Activated naive CD4-positive, alpha-beta T cell treated with Interleukin-2 at 50 U/mL for 16 hours (primary cell): ENCODE results near the gene PTPN22.

Experiments used
- DNase-seq: peaks from one replicate; pipeline ENCODE4 v3.0.0-alpha.2; 2020

Gene PTPN22

DNA sequence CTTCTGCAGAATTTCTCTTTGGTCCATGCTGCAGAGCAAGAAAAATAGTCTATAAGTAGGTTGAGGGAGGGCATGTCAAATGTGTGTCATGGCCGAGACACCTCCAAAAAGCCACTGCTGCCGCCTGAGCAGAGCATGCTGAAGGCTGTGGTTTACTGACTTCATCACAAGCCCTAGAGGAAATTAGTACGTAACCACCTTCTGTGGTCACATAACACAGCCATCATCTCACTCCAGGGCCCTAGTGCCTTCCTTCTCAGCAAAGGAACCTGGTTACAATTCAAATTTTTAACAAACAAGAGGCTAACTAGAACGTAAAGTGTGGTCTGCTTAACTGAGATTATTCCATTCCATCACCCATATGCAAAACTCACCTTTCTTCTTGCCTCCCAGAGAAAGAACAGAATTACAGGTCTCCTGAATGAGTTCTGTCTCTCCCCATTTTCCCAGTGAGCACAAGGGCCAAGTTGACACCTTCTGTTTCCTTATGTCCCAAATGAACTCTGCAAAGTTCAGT lies at the start of gene PTPN22:
Gene PTPN22, minus strand, starts transcription at position 116 of the 517 bp plus-strand sequence.
- DNase-seq: peak; percentile 83

DNA sequence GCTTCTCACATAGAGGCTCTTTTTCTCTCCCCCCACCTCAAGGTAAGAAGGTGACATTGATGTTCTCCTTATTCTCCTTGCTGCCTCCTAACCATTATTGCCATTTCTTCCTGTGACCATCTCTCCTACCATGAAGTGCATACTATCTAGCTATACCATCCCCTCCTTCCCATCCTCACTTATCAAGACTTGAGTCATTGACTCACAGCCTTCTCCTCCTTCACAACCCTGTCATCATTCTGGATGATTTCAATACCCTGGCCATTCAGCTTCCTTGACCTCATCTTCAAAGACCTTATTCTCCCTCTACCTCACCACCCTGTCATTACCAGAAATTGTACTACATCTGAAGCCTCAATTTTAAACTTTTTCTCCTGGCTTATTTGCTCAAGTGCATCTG lies 46.7 kb upstream of the PTPN22 start:
- no peak for DNase-seq

DNA sequence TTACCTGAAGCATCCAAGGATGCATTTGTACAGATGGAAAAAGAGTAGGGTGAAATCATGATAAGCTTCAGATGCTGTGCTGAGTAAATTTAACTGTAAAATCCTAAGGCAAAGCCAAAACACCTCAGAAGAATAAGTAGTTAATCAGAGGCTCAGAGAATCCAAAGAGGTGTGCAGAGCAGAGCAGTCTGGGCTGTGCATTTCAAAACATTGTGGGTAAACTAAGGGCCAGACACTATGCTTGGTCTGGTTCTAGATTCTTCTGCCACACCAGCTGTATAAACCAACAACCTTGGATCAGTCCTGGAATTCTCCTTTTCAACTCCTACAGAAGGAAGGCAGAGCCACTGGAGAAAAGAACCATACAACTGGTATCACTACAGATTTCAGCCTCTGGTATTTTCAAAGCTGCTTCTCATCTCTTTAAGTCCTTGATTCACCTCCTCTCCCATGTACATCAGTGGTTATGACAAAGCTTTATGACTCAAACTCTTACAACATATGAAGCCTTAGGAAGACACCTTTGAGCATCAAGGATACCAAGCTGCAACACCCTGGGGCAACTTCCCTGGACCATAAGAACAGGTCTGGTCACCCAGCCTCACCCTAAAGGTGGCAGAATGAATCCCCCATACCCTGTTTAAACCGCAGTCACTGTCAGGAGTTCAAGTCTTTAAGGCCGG lies 46.0 kb upstream of the PTPN22 start:
- DNase-seq: no peak

DNA sequence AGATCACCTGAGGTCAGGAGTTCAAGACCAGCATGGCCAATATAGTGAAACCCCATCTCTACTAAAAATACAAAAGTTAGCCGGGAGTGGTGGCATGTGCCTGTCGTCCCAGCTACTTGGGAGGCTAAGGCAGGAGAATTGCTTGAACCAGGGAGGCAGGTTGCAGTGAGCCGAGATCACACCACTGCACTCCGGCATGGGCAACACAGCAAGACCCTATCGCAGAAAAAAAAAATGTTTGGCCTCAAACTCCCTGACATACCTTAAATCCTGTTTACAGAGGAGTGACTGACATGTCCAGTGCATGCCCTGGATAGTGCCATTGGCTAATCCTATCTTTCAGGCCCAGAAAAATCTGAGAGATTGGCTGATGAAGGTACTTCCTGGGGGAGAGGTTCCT lies 45.5 kb upstream of the PTPN22 start:
- no peak for DNase-seq

DNA sequence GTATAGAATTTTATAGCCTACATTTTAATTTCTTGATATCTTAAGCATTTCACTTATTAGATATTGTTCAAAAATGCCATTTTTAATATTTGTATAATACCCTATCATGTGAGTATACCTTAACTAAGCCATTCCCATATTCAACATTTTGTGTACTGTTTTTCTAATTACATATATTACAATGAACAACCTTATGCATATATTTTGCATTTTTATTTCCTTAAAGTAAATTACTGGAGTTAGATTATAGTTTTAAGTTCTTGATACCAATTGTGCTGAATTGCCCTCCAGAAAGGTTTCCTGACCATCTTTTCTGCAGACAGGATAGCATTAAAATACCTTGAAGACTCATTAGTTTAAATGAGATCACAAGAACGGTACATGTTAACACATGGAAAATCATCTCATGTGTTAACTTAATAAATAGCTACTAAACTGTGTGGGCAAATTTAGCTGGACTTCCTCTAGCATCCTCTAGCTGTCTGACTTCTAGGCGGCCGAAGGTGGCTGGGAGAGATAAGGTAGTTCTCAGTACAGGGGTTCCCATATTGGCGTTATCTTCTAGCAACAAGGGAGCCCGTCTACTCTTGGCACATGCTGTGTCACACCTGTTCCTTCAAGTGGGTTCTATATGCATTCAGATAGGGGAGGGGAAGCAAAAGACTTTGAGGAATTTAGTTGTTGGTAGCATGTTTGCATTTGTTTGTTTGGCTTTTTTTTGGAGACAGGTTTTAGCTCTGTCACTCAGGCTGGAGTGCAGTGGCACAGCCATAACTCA lies 42.6 kb upstream of the PTPN22 start:
- no peak for DNase-seq

DNA sequence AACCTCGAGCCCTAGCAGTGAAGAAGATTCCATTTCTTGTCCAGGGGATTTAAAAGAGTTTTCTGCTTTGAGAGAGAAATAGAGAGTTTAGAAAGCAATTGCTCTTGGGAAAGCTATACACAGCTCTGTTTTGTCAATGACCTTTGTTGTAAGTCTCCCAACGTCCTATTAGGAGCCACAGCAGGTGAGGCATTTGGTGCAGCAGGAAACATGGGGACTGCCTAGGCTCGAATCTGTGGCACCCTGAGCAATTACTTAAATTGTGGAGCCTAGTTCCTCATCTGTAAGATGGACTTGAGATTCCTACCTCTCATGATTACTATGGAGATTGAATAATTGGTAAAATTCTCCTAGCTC lies 41.8 kb upstream of the PTPN22 start:
- DNase-seq: no peak

DNA sequence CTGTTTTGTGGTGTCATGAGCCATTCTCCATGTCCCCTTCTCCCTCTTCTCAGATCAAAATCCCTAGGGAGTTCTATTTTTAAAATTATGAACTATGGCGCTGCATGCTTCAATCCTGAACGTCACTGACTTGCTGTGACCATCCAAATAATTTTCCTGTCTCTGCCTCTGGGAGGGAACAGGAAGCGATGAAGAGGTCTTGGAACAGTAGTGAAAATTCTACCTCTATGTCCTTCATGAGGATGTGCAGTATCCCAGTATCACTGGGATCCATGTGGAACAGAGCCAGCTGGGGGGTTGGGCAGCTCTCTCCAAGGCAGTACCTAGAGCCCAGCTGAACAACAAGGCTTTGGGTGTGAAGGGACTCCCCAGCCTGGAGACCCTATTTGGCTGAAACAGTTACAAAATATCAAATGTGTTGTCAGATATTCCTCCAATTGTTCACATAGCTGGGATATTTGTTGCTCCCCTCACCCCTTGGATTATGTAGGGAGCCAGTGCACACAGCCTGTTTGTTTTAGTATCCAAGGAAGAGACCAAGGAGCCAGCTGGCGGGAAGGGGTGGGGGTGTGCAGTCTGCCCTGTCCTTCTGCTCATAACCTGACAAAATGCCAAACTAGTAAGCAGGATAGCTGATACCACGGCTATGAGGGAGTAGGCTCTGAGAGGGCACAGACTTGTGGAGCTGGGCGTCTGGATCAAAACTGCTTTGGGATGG lies 41.2 kb upstream of the PTPN22 start:
- DNase-seq: no peak

DNA sequence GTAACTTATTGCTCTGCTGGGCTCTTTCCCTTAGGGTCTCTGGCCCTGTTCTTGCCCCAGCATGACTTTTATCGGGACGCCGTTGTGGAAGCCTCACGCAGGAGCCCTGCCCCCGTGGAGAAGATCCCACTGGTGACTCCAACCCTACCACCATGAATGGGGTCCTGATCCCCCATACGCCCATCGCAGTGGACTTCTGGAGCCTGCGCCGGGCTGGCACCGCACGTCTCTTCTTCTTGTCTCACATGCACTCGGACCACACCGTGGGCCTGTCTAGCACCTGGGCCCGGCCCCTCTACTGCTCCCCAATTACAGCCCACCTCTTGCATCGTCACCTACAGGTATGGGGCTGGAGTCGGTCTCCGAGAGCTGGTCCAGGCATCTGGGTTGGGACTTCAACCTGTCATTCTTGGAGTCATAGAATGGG lies 33.9 kb upstream of the PTPN22 start:
- DNase-seq: no peak

DNA sequence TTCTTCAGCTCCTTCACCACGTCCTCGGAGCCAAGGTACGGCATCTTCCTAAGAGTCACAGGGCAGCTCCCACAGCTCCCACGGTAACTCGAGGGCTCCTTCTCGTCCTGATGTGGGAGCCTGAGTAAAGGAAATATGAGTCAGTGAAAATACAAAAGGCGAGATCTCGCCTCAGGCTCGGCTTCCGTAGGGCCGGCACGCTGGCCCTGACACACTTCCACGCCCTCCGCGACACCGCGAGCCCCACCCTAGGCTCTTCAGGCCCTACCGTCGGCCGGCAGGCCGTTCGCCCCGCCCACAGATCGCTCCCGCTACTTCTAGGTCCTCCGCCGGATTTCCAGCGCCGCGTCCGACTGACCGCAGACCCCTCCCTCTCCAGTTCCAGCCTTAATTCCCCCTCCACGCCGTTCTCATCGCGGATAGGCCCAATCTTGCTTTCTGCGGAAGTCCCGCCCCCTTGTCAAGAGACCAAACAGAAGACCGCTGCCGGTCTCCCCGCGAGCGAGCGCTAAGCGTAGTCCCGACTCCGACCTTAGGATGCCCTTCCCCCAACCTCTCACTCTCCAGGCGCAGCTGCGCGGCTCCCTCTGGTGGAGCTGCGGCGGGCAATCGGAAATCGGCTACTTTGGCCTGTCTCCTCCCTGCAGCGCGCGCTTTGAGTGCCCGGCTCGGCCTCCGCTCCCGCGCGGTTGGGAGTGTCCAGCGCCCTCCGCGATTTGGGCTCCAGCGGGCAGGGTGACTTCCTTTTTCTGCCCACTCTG lies 33.3 kb upstream of the PTPN22 start, which contains the start of the genes AP4B1 and DCLRE1B:
Gene AP4B1, minus strand, starts transcription at position 126 of the 761 bp plus-strand sequence. Its CDS starts 82 bp downstream, at position 44.
Gene DCLRE1B, plus strand, starts transcription at position 653 of the 761 bp plus-strand sequence. CDS start 261 bp downstream, outside the sequence.
- peak; percentile 97 for DNase-seq

DNA sequence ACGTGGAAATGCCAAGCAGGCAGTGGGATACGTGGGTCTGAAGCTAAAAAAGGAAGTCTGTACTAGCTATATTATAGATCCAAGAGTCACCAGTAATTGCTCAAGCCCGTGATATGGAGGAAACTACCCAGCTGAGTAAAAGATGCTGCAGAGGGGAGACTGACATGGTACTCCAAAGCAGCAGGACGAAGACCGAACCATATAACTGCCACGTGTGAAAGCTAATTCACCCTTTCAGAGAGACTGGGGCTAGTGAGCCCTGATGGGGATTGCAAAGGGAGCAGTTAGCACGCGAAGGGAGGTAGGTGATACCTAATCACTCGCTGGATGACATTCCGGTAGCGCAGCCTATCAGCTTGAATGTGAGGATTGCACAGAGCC lies 32.8 kb upstream of the PTPN22 start:
- DNase-seq: no peak

DNA sequence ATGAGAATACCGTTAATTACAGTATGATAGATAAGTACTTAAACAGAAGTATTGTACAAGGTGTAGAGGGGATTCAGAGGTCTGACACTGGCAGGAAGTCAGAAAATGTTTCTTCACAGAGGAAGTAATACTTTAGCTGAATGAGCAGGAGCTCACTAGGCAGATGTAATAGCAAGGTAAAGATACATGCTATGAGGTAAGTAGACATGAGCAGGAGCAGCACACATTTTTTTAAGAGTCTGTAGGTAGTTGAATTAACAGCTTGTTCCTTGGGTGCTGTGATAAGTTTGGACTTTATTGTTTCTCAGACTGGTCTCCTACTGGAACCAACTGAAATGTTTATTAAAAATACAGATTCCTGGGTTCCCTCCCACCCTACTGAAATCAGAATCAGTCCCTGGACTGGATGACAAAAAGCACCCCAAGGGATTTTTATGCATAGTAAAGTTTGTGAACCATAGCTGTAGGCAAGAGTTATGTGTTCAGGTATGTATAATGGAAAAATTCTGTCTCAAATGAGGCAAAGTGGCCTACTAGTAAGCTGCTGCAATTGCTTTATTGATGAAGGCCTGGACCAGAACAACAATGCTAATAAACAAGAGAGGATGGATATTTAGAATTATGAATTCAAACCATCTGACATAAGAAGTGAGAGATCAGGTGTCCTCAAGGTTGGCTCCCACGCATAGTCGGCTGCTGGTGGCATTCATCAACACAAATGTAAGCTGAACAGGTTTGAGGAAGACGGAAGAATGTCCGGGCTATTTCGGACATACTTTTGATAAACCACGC lies 32.2 kb upstream of the PTPN22 start:
- DNase-seq: peak; percentile 28

DNA sequence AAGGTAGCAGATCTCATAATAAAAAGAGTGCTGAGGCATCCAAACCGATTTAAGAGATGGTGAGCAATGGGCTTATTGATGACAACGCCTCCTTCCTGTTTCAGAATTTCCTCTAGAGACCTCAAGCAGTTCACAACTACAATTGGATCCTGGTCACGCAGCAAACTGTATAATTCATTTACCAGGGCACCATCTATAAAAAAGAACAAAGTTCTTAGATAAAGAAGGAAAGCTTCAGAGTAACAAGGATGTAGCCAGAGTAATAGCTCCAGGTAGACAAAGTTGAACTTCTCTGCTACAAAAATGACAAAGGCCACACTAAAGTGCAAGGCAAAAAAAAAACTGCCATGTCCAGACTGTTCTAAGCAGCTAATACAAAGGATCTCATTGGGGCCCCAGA lies 29.7 kb upstream of the PTPN22 start:
- DNase-seq: no peak

DNA sequence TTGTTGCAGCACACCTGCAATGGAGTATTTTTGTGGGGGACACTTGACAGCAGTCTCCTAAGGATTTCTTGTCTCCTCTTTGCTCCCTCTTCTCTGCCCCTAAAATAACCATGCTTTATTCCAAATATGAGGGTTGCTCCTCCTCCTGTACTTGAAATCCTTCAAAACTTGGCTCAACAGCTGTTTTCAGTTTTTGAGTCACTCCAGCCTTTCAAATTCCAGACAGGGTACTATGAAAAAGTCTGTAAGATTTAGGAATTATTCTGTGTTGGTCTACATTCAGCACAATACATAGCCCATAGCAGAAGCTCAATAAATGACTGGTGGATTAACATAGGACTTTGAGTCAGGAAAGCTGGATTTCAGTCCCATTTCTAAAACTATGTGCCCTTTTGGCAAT lies 27.6 kb upstream of the PTPN22 start:
- DNase-seq: no peak

DNA sequence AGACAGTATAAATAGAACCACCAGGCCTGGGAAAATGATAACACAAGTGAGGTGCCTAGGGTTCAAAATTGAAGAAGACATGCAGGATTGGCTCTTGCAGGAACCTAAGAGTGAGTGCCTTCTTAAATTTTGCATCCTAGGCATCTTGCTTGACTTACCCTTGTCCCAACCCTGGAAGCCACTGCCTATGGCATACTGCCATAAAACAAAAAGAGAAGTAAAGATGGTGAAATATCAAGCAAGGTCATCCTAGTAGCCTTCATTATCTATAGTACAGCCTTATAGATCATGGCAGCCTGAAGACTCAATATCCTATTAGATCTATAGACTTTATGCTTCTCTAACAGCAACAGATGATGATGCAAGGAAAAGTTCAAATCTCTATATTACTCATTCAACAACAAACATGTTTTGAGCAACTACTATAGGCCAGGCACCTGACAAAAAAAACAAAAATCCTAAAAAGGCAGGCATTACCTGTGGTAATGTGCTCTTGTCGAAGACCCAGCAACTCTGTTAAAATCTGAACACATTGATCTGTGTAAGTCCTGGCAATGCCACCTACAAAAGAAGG lies 26.8 kb upstream of the PTPN22 start:
- DNase-seq: no peak

DNA sequence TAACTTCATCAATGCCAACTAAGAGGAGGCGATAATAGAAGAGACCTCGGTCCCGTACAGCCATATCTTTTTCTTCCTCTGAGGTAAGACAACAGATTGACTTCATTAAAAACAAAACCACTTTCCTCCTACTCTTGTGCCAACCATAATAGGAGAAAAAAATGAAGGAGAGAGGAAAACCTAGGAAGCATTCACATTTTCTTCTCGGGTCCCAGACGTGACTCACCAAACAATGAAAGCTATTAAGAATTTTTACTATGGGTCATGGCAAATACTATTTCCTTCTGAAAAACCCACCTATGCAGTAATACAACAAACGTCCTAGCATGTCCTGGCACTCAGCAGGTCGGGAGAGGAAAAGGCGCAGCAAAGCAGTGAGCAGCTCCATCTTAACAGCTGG lies 24.4 kb upstream of the PTPN22 start:
- DNase-seq: no peak

DNA sequence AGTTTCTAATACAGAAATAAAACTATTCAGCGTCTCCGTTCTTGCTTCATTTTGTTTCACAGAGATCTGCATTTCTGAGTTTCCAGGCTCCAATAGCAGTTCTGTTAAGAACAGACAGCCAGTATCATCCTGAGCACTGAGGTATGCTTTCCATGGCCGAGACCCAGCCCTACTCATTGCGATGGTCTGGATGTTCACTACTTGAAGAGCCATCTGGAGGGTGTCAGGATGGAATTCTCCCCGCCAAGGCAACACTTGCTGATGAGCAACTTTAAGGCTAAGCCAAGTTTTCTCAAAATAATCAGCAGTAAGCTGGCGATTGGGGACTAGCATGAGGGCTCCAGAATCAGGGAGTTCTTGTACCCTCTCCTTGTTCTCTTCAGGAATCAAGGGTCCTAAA lies 23.6 kb upstream of the PTPN22 start:
- no peak for DNase-seq

DNA sequence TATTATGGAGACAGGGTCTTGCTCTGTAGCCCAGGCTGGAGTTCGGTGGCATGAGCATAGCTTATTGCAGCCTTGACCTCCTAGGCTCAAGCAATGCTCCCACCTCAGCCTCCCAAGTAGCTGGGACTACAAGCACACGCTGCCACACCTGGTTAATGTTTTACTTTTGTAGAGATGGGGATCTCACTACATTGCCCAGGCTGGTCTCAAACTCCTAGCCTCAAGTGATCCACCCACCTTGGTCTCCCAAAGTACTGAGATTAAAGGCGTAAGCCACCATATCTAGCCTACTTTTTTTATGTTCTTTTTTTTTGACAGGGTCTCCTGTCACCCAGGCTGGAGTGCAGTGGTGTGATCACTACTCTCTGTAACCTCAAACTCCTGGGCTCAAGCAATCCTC lies 21.8 kb upstream of the PTPN22 start:
- no peak for DNase-seq

DNA sequence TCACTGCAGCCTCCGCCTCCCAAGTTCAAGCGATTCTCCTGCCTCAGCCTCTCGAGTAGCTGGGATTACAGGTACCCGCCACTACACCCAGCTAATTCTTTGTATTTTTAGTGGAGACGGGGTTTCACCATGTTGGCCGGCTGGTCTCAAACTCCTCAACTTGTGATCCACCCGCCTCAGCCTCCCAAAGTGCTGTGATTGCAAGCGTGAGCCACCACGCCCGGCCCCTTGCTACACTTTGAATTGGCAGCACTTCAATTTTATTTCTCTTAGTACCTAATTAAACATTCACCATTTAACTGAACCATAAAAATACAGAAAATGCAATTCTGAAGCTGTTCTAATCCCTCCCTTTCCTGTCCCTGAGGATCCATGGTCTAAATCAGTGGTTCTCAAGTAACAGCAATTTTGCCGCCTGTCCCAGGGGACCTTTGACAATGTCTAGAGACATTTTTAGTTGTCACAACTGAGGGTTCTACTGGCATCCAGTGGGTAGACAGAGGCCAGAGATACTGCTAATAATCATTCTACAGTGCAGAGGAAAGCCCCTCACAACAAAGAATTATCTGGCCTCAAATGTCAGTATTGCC lies 20.2 kb upstream of the PTPN22 start:
- DNase-seq: no peak

DNA sequence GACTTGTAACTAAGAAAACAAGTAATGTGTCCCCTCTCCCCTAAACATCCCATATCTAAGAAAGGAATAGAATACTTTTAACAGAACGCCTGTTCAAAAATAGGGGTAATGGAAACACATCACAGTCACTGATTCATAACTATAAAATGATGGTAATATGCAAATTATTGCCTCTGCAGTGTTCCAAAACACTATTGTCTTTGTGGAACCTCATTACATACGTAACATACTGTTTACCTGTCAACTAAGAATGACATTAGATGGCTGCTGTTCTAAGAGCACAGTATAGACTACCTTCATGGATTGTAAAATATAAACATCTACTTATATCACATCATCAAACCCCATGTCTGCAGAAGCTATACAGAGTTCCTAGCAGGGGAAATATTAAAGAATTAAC lies 19.3 kb upstream of the PTPN22 start:
- no peak for DNase-seq

DNA sequence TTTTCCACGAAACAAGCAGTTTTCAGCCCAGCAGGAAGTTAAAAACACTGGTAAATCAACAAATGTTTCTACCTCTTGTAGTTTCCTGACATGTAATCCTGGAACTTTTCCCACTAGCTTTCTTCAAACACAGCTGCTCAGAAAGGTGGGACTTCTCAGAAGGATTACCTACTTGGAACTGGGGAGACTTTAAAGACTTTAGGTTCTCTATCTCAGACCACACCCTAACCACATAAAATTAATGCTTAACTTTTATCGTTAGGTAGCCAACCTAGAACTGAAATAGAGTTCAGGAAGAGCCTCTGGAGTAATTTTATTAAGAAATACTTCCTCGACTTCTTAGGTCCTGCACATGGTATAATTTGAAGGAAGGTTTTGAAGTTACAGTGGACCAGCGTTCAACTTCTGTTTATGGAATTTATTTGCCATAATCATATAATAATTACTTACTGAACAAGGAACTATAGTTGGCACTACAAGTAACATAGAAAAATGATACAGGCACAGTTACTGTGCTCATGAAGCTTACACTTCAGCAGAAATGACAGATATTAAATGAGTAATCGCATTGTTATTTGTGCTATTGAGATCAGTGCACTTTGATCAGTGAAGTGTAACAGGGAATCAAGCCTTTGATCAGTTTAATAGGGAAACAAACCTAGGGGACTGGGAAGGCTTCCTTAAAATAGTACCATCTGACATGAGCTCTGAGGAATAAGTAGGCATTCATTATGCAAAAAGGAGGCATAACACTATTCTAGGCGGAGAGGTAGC lies 16.1 kb upstream of the PTPN22 start, which contains the start of gene BCL2L15:
Gene BCL2L15, minus strand, starts transcription at position 180 of the 774 bp plus-strand sequence. CDS start 206 bp downstream, outside the sequence.
- no peak for DNase-seq
